HG02870 (cell line): ENCODE measurements around the gene PPP2R5C.
"Not testable (repeated sequence)": the region's sequence is repeated elsewhere in the genome, so short reads cannot be mapped to it uniquely, and the experiment has no call there.

ENCODE experiments used
- ATAC-seq: cut with Tn5 transposase; IDR thresholded peaks from one replicate; pipeline ENCODE4 v1.9.1; 2021; ENCODE audit warnings: mild to moderate bottlenecking, moderate library complexity; ENCODE audit not compliant: unreplicated experiment

The PPP2R5C gene

GRCh38 chr14:101726954-101727302, 34.6 kb upstream of the PPP2R5C start:
- ATAC-seq = no peak

DNA sequence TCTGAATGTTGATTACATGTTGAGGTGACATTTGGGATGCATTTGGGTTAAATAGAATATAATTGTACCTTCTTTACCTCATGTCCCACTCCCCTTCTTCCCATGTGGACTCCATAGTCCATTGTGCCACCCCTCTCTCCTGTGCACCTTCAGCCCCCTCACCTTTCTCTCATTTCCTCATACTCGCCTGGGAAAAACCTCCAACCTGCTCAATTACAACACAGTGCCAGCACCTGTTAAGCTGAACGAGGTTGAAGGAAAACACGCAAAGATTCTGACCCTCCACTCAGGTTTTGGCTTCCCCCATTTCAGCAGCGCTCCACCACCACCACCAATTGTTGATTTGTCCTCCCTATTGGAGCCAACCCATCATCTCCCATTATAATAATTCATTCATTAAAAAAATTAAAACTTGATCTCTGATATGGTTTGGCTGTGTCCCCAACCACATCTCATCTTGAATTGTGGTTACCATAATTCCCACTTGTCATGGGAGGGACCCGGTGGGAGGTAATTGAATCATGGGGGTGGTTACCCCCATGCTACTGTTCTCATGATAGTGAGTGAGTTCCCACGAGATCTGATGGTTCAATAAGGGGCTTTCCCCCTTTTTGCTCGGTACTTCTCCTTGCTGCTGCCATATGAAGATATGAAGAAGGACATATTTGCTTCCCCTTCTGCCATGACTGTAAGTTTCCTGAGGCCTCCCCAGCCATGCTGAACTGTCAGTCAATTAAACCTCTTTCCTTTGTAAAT, 33.7 kb upstream of the PPP2R5C start:
- ATAC-seq = no peak

GRCh38 chr14:101728367-101728742, 33.2 kb upstream of the PPP2R5C start:
- ATAC-seq = no peak

- no peak for ATAC-seq
Measured at GRCh38 chr14:101729382-101729781, 32.1 kb upstream of the PPP2R5C start.

GRCh38 chr14:101730157-101730556, 31.4 kb upstream of the PPP2R5C start:
- ATAC-seq = not testable (repeated sequence)

DNA sequence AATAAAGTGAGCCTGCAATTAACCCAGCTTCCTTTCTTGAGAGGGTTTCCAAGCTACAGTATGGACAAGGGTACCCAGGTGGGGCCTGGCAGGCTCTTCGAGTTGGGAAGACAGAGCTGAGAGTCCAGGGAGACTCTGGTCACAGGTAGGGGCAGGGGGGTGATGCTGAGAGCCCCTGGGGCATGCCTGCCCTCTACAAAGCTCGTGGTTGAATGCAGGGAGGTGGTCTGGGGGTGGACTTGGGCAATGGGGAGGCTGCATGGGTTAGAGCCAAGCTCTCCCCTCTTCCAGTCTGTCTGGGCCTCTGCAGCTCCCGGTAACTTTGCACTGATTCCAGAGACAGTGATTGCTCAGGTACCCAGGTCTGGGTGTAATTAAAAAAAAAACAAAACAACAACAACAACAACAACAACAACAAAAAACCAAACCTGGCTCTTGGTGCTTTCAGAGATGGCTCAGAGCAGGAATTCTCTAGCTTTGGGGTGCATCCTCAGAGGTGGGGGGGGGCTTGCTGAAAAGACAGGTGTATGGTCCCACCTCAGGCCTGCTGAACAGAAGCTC, 30.8 kb upstream of the PPP2R5C start:
- no peak for ATAC-seq

DNA sequence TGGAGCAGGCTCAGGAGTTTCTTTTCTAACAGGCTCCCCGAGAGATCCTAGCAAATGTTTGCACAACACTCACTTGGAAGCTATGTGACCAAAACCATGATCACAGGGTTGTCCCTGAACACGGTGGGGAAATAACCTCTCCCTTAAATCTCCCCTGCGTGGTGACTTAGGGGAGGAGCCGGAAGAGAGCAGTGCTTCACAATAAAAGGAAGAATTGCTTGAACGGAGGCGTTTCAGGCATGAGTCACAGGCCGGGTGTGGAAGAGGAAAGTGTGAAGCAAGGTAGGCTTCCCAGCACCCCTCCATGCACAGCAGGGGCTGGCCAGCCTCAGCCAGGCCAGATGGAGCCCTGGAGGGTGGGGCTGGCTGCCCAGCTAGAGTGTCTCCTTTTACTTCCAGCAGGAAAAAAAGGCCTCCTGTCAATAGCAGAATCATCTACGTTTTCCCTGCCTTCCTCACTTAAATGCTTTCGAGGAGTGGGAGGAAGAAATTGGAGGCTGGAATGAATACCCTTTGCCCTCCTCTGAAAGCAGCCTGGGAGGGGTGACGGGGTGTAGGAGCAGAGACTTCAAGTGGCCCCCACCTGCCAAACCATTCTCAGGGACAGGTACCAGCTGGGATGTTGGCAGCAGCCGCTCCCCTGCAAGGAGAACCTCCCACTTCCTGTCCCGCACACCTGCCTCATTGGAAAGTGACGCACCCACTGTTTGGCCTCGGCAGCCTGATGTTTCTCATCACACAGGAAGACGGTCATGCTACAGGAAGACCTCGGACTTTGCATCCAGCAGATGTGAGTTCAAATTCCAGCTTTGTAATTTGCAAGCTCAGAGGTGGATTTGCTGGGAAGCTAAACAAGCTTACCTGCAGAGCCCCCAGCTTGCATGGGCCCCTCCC, 30.1 kb upstream of the PPP2R5C start:
- peak; percentile 85 for ATAC-seq

- ATAC-seq = no peak
Measured at GRCh38 chr14:101732118-101732517, 29.4 kb upstream of the PPP2R5C start.

DNA sequence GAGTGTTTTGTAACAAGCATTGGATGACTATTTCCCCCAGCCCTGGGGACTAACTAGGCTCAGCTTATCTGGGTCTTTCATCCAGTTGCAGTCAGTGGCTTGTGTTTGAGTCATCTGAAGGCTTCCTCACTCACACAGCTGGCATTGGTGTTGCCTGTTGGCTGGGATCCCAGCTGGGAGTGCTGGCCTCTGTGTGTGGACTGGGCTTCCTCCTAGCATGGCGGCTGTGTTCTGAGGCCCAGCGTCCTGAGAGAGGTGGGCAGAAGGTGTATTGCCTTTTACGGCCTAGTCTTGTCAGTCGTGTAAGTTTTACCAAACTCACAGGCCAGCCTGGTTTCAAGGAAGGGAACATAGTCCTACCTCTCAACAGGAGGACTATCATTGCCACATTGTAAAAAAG, 28.3 kb upstream of the PPP2R5C start:
- no peak for ATAC-seq

DNA sequence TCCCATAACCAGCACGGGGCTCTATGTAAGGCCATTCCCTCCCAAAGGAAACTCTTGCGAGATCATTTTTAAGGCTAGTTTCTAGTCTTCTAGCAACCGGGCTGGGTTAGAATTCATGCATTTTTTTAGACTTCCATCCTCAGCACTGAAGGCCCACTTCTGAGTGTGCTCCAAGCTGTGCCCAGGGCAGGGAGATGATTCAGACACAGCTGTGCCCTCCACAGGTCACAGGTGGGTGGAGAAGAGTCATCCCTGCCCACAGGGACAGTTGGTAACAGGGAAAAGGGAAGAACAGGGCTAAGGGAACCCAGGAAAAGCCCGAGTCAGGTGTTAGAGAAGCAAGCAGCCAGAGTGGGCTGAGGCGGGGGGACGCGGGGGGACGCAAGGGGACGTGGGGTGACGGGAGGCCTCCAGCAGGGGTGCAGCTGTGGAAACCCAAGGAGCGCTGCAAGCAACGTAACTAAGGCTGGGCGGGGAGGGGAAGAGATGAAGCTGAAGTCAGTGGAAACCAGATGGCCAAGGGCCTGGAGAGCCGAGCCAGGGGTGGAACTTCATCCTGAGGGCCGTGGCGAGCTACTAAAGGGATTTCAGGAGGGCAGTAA, 27.2 kb upstream of the PPP2R5C start:
- no peak for ATAC-seq

DNA sequence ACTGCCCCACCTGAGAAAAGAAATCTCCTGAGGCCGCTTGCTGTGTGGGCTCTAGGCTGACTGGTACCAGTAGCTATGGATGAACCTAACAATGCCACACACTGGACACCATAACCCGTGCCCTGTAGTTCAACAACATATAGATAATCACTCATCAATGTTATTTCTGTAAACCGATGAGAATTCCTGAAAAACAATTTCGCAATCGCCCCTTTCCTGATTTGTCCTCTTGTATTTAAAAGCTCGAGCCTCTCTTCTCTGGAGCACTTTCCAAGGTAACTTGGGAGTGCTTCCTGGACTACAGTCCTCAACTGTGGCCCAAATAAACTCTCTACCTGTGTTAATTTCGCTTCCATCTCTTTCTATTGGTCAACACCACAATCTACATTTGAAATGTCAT, 26.1 kb upstream of the PPP2R5C start:
- no peak for ATAC-seq

GRCh38 chr14:101736071-101736470, 25.4 kb upstream of the PPP2R5C start:
- ATAC-seq = no peak

DNA sequence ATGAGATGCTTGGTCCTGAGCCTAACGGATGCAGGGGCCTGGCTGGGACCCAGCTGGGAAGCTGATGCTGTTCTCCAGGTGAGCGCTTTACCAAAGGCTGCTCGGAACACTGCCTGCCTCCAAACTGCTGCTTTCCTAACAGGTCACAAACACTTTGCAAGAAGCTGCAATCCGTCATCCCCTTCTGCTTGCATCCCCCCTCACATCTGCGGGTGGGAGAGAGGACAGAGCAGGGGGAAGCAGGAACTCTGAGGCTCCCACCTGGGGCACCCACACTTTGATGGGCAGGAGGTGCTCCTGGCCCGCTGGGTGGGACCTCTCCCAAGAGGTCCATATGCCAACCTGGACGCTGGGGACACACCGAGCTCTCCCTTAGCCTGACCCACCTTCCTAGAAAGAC, 24.9 kb upstream of the PPP2R5C start:
- no peak for ATAC-seq

DNA sequence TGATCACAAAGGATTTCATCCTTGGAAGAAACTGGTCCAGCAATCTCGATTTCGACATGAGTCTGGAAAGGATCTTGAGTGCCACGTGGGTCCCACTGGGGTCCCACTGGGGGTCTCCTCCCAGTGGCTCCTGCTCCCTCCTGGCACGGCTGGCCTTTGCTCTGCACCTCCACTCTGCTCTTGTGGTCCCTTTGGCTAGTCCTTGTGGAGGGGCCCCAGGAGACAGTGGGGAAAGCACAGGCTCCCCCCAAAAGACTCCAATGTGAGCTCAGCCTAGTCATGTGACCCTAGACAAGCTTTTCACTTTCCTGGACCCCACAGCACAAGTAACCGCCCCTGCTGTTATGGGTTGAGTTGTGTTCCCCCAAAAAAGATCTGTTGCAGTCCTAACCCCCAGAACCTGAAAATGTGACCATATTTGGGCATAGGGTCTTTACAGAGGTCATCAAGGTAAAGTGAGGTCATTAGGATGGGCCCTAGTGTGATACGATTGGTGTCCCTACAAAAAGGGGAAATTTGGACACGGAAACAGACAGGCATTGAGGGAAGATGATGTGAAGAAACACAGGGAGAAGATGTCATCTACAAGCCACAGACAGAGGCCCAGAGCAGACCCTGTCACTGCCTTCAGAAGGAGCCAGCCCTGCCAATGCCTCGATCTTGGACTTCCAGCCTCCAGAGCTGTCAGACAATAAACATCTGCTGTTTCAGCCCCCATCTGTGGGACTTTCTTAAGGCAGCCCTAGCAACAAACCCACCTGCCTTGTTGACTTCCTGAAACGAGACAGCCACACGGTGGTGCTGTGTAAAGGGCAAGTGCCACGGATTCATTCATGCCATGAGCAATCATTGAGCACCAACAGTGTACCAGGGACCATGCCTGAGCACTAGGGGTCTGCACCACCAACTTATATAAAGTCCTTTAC, 23.8 kb upstream of the PPP2R5C start:
- no peak for ATAC-seq

DNA sequence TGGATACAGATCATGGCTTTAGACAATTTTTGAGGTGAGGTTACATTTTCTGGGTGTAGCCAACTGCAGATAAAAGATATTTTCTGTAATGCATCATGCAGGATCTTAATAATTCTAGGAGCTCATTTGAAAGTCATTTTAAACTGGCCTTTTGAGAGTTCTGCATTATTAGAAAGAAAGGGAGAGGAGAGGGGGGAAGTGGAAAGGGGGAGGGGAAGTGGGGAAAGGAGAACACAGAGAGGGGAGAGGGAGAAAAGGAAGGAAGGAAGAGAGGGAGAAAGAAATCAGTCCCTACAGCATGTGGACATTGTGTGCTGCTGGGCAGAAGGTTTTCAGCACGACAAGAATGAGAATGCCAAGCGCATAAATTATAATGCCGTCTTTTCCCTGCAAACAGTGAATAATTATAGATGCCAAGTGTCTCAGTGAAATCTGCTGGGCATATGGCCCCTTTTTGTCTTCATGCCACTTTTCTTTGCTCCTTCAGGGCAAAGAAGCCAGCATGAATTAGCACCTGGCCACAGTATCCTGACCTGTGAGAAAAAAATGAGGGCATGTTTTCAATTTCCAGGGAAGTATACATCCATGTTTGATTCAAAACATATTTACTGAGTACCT, 22.7 kb upstream of the PPP2R5C start:
- ATAC-seq = no peak

DNA sequence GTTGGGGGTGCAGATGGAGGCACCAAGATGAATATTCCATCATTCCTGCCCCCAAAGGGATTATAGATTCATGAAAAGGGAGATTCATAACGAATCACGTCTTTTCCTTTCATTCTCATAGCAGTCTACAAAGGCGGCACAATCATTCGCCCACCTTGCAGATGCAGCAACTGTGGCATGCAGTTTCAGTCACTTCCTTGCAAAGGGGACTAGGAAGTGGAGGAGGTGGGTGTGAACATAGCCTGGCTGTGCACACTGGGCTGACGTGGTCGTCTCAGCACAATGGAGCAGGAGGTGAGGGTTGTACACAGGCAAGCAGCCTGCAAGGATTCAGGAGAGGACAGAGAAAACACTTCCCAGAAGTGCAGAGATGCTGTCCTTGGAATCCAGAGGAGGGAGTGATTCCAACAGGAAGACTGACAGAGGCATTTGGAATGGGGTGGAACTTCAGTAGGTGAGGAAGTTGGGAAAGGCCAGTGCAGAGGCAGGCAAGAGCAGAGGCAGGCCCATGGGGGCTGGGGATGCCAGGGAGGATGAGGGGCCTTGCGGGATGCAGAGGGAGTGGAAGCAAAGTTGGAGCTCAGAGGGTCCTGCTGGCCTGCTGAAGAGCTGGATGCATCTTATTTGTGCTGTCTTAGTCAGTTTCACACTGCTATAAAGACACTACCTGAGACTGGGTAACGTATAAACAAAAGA, 21.9 kb upstream of the PPP2R5C start:
- no peak for ATAC-seq

DNA sequence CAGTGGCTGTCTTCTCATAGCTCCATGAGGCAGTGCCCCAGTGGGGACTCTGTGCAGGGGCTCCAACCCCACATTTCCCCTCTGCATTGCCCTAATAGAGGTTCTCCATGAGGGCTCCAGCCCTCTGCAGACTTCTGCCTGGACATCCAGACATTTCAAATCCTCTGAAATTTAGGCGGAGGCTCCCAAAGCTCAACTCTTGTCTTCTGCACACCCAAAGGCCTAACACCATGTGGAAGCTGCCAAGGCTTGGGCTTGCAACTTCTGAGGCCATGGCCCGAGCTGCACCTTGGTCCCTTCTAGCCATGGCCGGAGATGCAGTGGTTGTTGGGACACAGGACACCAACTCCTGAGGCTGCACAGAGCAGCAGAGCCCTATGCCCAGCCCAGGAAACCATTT, 20.5 kb upstream of the PPP2R5C start:
- no peak for ATAC-seq

- ATAC-seq = no peak
Measured at GRCh38 chr14:101743701-101744100, 17.8 kb upstream of the PPP2R5C start.

DNA sequence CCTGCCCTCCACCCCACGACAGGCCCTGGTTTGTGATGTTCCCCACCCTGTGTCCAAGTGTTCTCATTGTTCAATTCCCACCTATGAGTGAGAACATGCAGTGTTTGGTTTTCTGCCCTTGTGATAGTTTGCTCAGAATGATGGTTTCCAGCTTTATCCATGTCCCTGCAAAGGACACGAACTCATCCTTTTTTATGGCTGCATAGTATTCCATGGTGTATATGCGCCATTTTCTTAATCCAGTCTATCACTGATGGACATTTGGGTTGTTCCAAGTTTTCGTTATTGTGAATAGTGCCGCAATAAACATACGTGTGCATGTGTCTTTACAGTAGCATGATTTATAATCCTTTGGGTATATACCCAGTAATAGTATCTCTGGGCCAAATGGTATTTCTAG, 17.1 kb upstream of the PPP2R5C start:
- not testable (repeated sequence) for ATAC-seq
